Tibial nerve (tissue), 4 donors: ENCODE measurements around the gene NRXN3. TPM values are rescaled to one million over a fixed set of nuclear protein-coding genes. Genes with fewer than 3 reads are reported as not detected.

Source experiments
- DNase-seq, 2 donors: peaks; one replicate each; pipeline ENCODE4 v3.0.0-alpha.2; 2019; ENCODE audit warnings: low spot score in 2 of 2
- H3K27ac ChIP-seq, 4 donors: fragments of 200-600 bp; sonication (generic) in 3 of 4; one replicate each; pipeline ENCODE4 v1.5.1; 2017 to 2019; ENCODE audit warnings: mild to moderate bottlenecking in 1 of 4
- H3K27me3 ChIP-seq, 2 donors: fragments of 200-600 bp; sonication (generic) in 1 of 2; one replicate each; pipeline versions ENCODE4 v1.5.1 to v1.6.0; 2017 to 2019
- H3K36me3 ChIP-seq, 3 donors: fragments of 200-600 bp; sonication (generic); one replicate each; pipeline ENCODE4 v1.5.1; 2018 to 2019
- H3K4me1 ChIP-seq, 4 donors: fragments of 200-600 bp; sonication (generic) in 3 of 4; one replicate each; pipeline ENCODE4 v1.5.1; 2017 to 2019
- H3K4me3 ChIP-seq, 4 donors: fragments of 200-600 bp; sonication (generic) in 3 of 4; one replicate each; pipeline ENCODE4 v1.5.1; 2017 to 2019; ENCODE audit warnings: mild to moderate bottlenecking in 1 of 4, moderate library complexity in 1 of 4
- H3K9me3 ChIP-seq, 4 donors: fragments of 200-600 bp; sonication (generic) in 3 of 4; one replicate each; pipeline ENCODE4 v1.5.1; 2017 to 2019
- CTCF ChIP-seq, 5 experiments: fragments of 200-600 bp in 3 of 5; fragments of 450-650 bp in 2 of 5; sonication (generic) in 3 of 5; IDR thresholded peaks; one replicate each; pipeline ENCODE4 v1.5.1; 2016 to 2019; ENCODE audit warnings: antibody characterized with exemption in 5 of 5, mild to moderate bottlenecking in 3 of 5, moderate library complexity in 2 of 5
- EP300 ChIP-seq, 2 donors: sonication (generic); formaldehyde crosslinking; IDR thresholded peaks; one replicate each; pipeline ENCODE4 v1.6.1; 2017; ENCODE audit warnings: antibody characterized with exemption in 2 of 2, mild to moderate bottlenecking in 1 of 2
- POLR2A ChIP-seq, 2 donors: fragments of 450-650 bp; IDR thresholded peaks; one replicate each; pipeline ENCODE4 v1.6.1; 2017; ENCODE audit warnings: antibody characterized with exemption in 2 of 2, mild to moderate bottlenecking in 2 of 2, moderate library complexity in 2 of 2
- WGBS, 2 donors: methylation state at CpG; one replicate each; pipeline ENCODE4 v1.1.5; 2018; 5-methylcytosine and 5-hydroxymethylcytosine counted together
- total RNA-seq, 4 donors: library from RNA; depleted of rRNA; stranded (reverse); fragments of >200 nt; gene quantifications; one replicate each; pipeline ENCODE4 v1.1.0, GENCODE V29; 2016

The NRXN3 gene
- total RNA-seq, 4 donors from 2014 or later, result 16.7 to 52.2 (median 19.7) TPM

GRCh38 chr14:78857974-78858373, 687.8 kb downstream of the NRXN3 start:
- Histone ChIP-seq H3K4me1 (no peaks in the 10 kb centered on the region), H3K9me3 (no peaks in the 10 kb centered on the region), H3K27ac (no peak overlapping the region), H3K36me3 (no peaks in the 10 kb centered on the region), H3K27me3 (no peaks in the 10 kb centered on the region), H3K4me3 (no peak overlapping the region)
- 67 to 70% methylated on average over 4 of the region's 4 CpGs for WGBS, 2 donors
- TF ChIP-seq EP300 (IDR thresholded peaks at IDR 0.05) (no peak), CTCF (IDR thresholded peaks at IDR 0.05) (no peak), POLR2A (IDR thresholded peaks at IDR 0.05) (no peak)
- no peak for DNase-seq

GRCh38 chr14:78863143-78863542, 693.0 kb downstream of the NRXN3 start:
- Histone ChIP-seq H3K27me3 (no peaks in the 10 kb centered on the region), H3K9me3 (peaks cover 0 to 3% (median 0%) of the 10 kb centered on the region in 4 donors), H3K4me3 (no peak overlapping the region), H3K36me3 (no peaks in the 10 kb centered on the region), H3K27ac (no peak overlapping the region), H3K4me1 (no peaks in the 10 kb centered on the region)
- DNase-seq, result no peak
- TF ChIP-seq POLR2A (IDR thresholded peaks at IDR 0.05) (no peak), EP300 (IDR thresholded peaks at IDR 0.05) (no peak), CTCF (IDR thresholded peaks at IDR 0.05) (no peak)
- 1 to 5% methylated on average over 4 of the region's 4 CpGs for WGBS, 2 donors

GRCh38 chr14:78872837-78873236, 702.7 kb downstream of the NRXN3 start:
- Histone ChIP-seq H3K4me1 (no peaks in the 10 kb centered on the region), H3K9me3 (no peaks in the 10 kb centered on the region), H3K36me3 (no peaks in the 10 kb centered on the region), H3K4me3 (no peak overlapping the region), H3K27ac (no peak overlapping the region), H3K27me3 (no peaks in the 10 kb centered on the region)
- DNase-seq, result no peak
- WGBS, 2 donors, result 94 to 97% methylated on average over 1 of the region's 1 CpG
- no peak for TF ChIP-seq CTCF (IDR thresholded peaks at IDR 0.05)
- TF ChIP-seq EP300 (IDR thresholded peaks at IDR 0.05), result no peak
- no peak for TF ChIP-seq POLR2A (IDR thresholded peaks at IDR 0.05)

GRCh38 chr14:78873581-78873980, 703.4 kb downstream of the NRXN3 start:
- 45 to 49% methylated on average over 2 of the region's 2 CpGs for WGBS, 2 donors

GRCh38 chr14:78875049-78875448, 704.9 kb downstream of the NRXN3 start:
- no peak for DNase-seq
- Histone ChIP-seq H3K36me3 (no peaks in the 10 kb centered on the region), H3K4me3 (no peak overlapping the region), H3K4me1 (no peaks in the 10 kb centered on the region), H3K27me3 (no peaks in the 10 kb centered on the region), H3K27ac (no peak overlapping the region), H3K9me3 (no peaks in the 10 kb centered on the region)
- WGBS, 2 donors, result 18 to 21% methylated on average over 2 of the region's 2 CpGs
- TF ChIP-seq POLR2A (IDR thresholded peaks at IDR 0.05) (no peak), CTCF (IDR thresholded peaks at IDR 0.05) (no peak), EP300 (IDR thresholded peaks at IDR 0.05) (no peak)

More at GRCh38 chr14:78873581-78873980, 703.4 kb downstream of the NRXN3 start:
- Histone ChIP-seq H3K4me3 (no peak overlapping the region), H3K27me3 (no peaks in the 10 kb centered on the region), H3K36me3 (no peaks in the 10 kb centered on the region), H3K9me3 (no peaks in the 10 kb centered on the region), H3K27ac (no peak overlapping the region), H3K4me1 (no peaks in the 10 kb centered on the region)
- no peak for TF ChIP-seq EP300 (IDR thresholded peaks at IDR 0.05)
- TF ChIP-seq CTCF (IDR thresholded peaks at IDR 0.05), result no peak
- no peak for TF ChIP-seq POLR2A (IDR thresholded peaks at IDR 0.05)
- DNase-seq, result no peak
